Endothelial cell of umbilical vein (primary cell): ENCODE measurements around the gene USP47. TPM values are rescaled to one million over a fixed set of nuclear protein-coding genes. Genes with fewer than 3 reads are reported as not detected.

Experiments used
- BruUV-seq: library from RNA; stranded (reverse); fragments of 400-500 nt; replicated peaks from 2 replicates; lab custom pipeline; 2021; lab: Mats Ljungman, UMichigan
- CTCF ChIA-PET: fragments of 300-600, 350-600 bp; sonication (Branson Sonifier 250); formaldehyde crosslinking; loops from one replicate; lab custom pipeline; 2021; ENCODE audit warnings: antibody characterized with exemption, inconsistent platforms; lab: Charles Lee
- POLR2A ChIA-PET: fragments of 300-600, 350-600 bp; sonication (Branson Sonifier 250); formaldehyde crosslinking; loops from one replicate; lab custom pipeline; 2021; ENCODE audit warnings: antibody characterized with exemption, inconsistent platforms; lab: Charles Lee
- DNase-seq: peaks from one replicate; pipeline ENCODE4 v3.0.0-alpha.2; 2011; ENCODE audit warnings: low read depth, low spot score
- FAIRE-seq: peaks from 2 replicates; lab custom pipeline; 2011; peaks lifted over from hg19 to GRCh38; lab: Jason Lieb, UNC
- H2AFZ ChIP-seq: 2 replicates; pipeline ENCODE4 v1.6.0; 2012; ENCODE audit warnings: low read depth, low read length, control low read depth, inconsistent platforms
- H3K27ac ChIP-seq: 2 replicates; pipeline ENCODE4 v1.5.1; 2011; ENCODE audit warnings: low read depth, mild to moderate bottlenecking, control low read depth, low read length, moderate library complexity; ENCODE audit not compliant: insufficient read depth
- H3K27me3 ChIP-seq, 2 experiments: 2 replicates each; pipeline versions ENCODE4 v1.6.0 to v1.6.1; 2011; ENCODE audit warnings: low read length in 2 of 2, mixed read lengths in 1 of 2; ENCODE audit not compliant: control insufficient read depth in 2 of 2, insufficient read depth in 2 of 2
- H3K36me3 ChIP-seq, 2 experiments: 2 replicates in 1 of 2; 3 replicates in 1 of 2; pipeline ENCODE4 v1.5.1; 2011; ENCODE audit warnings: low read length in 2 of 2, mild to moderate bottlenecking in 1 of 2, moderate library complexity in 1 of 2; ENCODE audit not compliant: control insufficient read depth in 2 of 2, insufficient read depth in 2 of 2; ENCODE audit errors: extremely low read depth in 1 of 2
- H3K4me1 ChIP-seq: 3 replicates; pipeline ENCODE4 v1.5.1; 2011; ENCODE audit warnings: mild to moderate bottlenecking, low read length; ENCODE audit not compliant: control insufficient read depth, insufficient read depth; ENCODE audit errors: extremely low read depth
- H3K4me2 ChIP-seq: 2 replicates; pipeline ENCODE4 v1.6.1; 2011; ENCODE audit warnings: low read length, control low read depth, mixed read lengths; ENCODE audit not compliant: insufficient read depth
- H3K4me3 ChIP-seq, 3 experiments: fragments of 200-600 bp in 1 of 3; sonication (generic), shearing (Covaris generic) in 1 of 3; replicated peaks in 1 of 3; 2 replicates each; pipeline ENCODE4 v1.5.1; 2011 to 2016; ENCODE audit warnings: control low read depth in 3 of 3, low read length in 3 of 3, mild to moderate bottlenecking in 2 of 3, inconsistent platforms in 1 of 3, low read depth in 1 of 3, moderate library complexity in 1 of 3; ENCODE audit not compliant: insufficient read depth in 1 of 3
- H3K79me2 ChIP-seq: 2 replicates; pipeline ENCODE4 v1.6.0; 2012; ENCODE audit warnings: low read length, inconsistent platforms; ENCODE audit not compliant: control insufficient read depth, insufficient read depth
- H3K9ac ChIP-seq: replicated peaks from 2 replicates; pipeline ENCODE3; 2011; ENCODE audit warnings: low read length, control low read depth; ENCODE audit not compliant: insufficient read depth; ENCODE audit errors: extremely low read depth
- H3K9me1 ChIP-seq: replicated peaks from 3 replicates; pipeline ENCODE4 v1.6.0; 2011; ENCODE audit warnings: mild to moderate bottlenecking, low read length; ENCODE audit not compliant: control insufficient read depth, insufficient read depth; ENCODE audit errors: extremely low read depth
- H3K9me3 ChIP-seq: replicated peaks from 2 replicates; pipeline ENCODE4 v1.5.1; 2012; ENCODE audit warnings: low read length, inconsistent platforms; ENCODE audit not compliant: control insufficient read depth, insufficient read depth
- H4K20me1 ChIP-seq: replicated peaks from 2 replicates; pipeline ENCODE3; 2011; ENCODE audit warnings: mild to moderate bottlenecking, low read length; ENCODE audit not compliant: control insufficient read depth, insufficient read depth; ENCODE audit errors: extremely low read depth
- EZH2 ChIP-seq: IDR thresholded peaks from 2 replicates; pipeline ENCODE4 v1.6.1; 2012; ENCODE audit warnings: borderline replicate concordance, low read depth, mild to moderate bottlenecking, moderate library complexity, low read length, inconsistent platforms; ENCODE audit not compliant: severe bottlenecking
- FOS ChIP-seq: IDR thresholded peaks from 2 replicates; pipeline ENCODE4 v1.6.1; 2011; ENCODE audit warnings: mild to moderate bottlenecking, low read length, moderate library complexity, borderline replicate concordance; ENCODE audit not compliant: insufficient read depth
- GATA2 ChIP-seq: IDR thresholded peaks from 2 replicates; pipeline ENCODE4 v1.7.0; 2011; ENCODE audit warnings: low read depth, mild to moderate bottlenecking, moderate library complexity, mixed read lengths, low read length; ENCODE audit not compliant: insufficient read length, insufficient read depth
- JUN ChIP-seq: IDR thresholded peaks from 2 replicates; pipeline ENCODE4 v1.6.1; 2011; ENCODE audit warnings: borderline replicate concordance, low read depth; ENCODE audit not compliant: insufficient read length, insufficient read depth
- MYC ChIP-seq: IDR thresholded peaks from one replicate; pipeline ENCODE4 v1.6.1; 2011; ENCODE audit warnings: mild to moderate bottlenecking, low read depth, low read length
- POLR2A ChIP-seq: IDR thresholded peaks from 2 replicates; pipeline ENCODE4 v1.6.1; 2012; ENCODE audit warnings: low read depth, mild to moderate bottlenecking, control low read depth, low read length
- POLR2AphosphoS5 ChIP-seq: IDR thresholded peaks from 2 replicates; pipeline ENCODE4 v1.6.1; 2012; ENCODE audit warnings: low read depth, mild to moderate bottlenecking, control low read depth, low read length, moderate library complexity; ENCODE audit not compliant: insufficient read depth
- dilution Hi-C: fragments of 300-500 bp; cut with MboI; formaldehyde crosslinking; loops from one replicate; pipeline ENCODE4 v1.15.0; 2019; ENCODE audit warnings: low sequenced_read_pairs; ENCODE audit not compliant: extremely low pct_ligation_motif_present
- intact Hi-C: fragments of 100-400 bp; cut with micrococcal nuclease; formaldehyde crosslinking; loops from one replicate; pipeline ENCODE4 v1.10.0; 2022
- polyA plus RNA-seq, 4 experiments: library from polyadenylated mRNA; depleted of rRNA in 3 of 4; stranded (reverse) in 3 of 4; unstranded in 1 of 4; fragments of >200 nt; gene quantifications; 2 replicates each; pipeline versions ENCODE4 v1.2.1 to v1.2.3, GENCODE V29; 2011 to 2012; ENCODE audit warnings: missing spikeins in 1 of 4
- total RNA-seq: library from RNA; stranded (reverse); gene quantifications from 2 replicates; pipeline ENCODE4 v1.2.3, GENCODE V29; 2021
- TF ChIP-seq, protein P1 (sequence below), 2 donors: IDR thresholded peaks; 1 replicate in 1 of 2; 2 replicates in 1 of 2; pipeline ENCODE4 v1.5.1; 2011; ENCODE audit warnings: low read length in 2 of 2, mild to moderate bottlenecking in 2 of 2, moderate library complexity in 2 of 2, control low read depth in 1 of 2, inconsistent platforms in 1 of 2, low read depth in 1 of 2; ENCODE audit not compliant: insufficient read depth in 1 of 2; ENCODE audit errors: extremely low read depth in 1 of 2
- TF ChIP-seq, protein P2 (sequence below): IDR thresholded peaks from 2 replicates; pipeline ENCODE4 v1.6.1; 2011; ENCODE audit not compliant: insufficient read depth, insufficient read length

Gene USP47
- total and polyA plus RNA-seq, 2 donors (not counting 3 experiments of a cell fraction or from before 2014, with no cell fraction given): 7.8 to 38.0 TPM

DNA sequence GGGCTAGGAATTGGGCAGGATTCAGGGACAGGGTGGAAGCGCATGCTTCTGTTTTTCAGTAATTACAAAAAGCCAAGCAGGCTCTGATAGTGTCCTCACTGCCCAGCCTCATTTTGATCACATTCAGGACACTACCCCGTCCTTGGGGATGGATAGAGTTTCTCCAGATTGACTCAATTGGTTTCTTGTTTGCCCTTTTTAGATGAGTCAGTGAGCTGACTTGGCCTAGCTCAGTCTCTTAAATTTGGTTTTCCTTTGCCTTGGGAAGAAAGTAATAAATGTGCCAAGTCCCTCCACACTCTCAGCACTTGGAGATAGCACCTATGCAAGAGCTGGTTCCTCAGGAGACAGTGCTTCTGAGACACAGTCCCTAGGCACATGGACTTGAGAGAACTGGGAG is 141.2 kb downstream of the USP47 start:
- Histone ChIP-seq H3K9ac (no peak overlapping the region), H3K4me2 (no peak overlapping the region), H2AFZ (no peak overlapping the region), H3K27me3 (no peaks in the 10 kb centered on the region), H3K27ac (no peak overlapping the region), H3K4me1 (peaks cover 57% of the 10 kb centered on the region), H3K36me3 (peaks cover 0 to 2% of the 10 kb centered on the region in 2 experiments), H3K9me3 (no peaks in the 10 kb centered on the region), H3K9me1 (no peaks in the 10 kb centered on the region), H4K20me1 (no peaks in the 10 kb centered on the region), H3K4me3 (no peak overlapping the region), H3K79me2 (no peaks in the 10 kb centered on the region)
- dilution Hi-C loops: no loop called here
- no TSS peak for BruUV-seq
- ChIA-PET POLR2A (no interaction called here), CTCF (interaction anchor here (1.0 to 1.7 kb wide), 3 partner anchors 23 to 61 kb away, joined by 3 to 4 read pairs (median 3); no protein-coding TSS in a partner anchor)
- DNase-seq (no peak), FAIRE-seq (no peak)
- TF ChIP-seq FOS (no peak), JUN (no peak), MYC (no peak), GATA2 (no peak), POLR2AphosphoS5 (no peak), EZH2 (no peak), POLR2A (no peak)
- TF ChIP-seq, protein P1, sequence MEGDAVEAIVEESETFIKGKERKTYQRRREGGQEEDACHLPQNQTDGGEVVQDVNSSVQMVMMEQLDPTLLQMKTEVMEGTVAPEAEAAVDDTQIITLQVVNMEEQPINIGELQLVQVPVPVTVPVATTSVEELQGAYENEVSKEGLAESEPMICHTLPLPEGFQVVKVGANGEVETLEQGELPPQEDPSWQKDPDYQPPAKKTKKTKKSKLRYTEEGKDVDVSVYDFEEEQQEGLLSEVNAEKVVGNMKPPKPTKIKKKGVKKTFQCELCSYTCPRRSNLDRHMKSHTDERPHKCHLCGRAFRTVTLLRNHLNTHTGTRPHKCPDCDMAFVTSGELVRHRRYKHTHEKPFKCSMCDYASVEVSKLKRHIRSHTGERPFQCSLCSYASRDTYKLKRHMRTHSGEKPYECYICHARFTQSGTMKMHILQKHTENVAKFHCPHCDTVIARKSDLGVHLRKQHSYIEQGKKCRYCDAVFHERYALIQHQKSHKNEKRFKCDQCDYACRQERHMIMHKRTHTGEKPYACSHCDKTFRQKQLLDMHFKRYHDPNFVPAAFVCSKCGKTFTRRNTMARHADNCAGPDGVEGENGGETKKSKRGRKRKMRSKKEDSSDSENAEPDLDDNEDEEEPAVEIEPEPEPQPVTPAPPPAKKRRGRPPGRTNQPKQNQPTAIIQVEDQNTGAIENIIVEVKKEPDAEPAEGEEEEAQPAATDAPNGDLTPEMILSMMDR (IDR thresholded peaks at IDR 0.05; ENCODE audit: extremely low read depth in 1 of 2, insufficient read depth in 1 of 2, low read depth in 1 of 2, low read length in 2 of 2): no peak
- TF ChIP-seq, protein P2, sequence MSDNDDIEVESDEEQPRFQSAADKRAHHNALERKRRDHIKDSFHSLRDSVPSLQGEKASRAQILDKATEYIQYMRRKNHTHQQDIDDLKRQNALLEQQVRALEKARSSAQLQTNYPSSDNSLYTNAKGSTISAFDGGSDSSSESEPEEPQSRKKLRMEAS: no peak
- intact Hi-C loops: no loop called here
